AG09319 (cell line): ENCODE results near the gene CCDC71L.

ENCODE experiments used
- DNase-seq: peaks from one replicate; pipeline ENCODE4 v3.0.0-alpha.2; 2010; ENCODE audit warnings: low read depth; ENCODE audit errors: extremely low read depth
- TF ChIP-seq, protein P1 (sequence below): IDR thresholded peaks from 2 replicates; pipeline ENCODE4 v1.5.1; 2011; ENCODE audit warnings: low read depth, mild to moderate bottlenecking, inconsistent platforms, low read length, moderate library complexity

CCDC71L gene

DNA sequence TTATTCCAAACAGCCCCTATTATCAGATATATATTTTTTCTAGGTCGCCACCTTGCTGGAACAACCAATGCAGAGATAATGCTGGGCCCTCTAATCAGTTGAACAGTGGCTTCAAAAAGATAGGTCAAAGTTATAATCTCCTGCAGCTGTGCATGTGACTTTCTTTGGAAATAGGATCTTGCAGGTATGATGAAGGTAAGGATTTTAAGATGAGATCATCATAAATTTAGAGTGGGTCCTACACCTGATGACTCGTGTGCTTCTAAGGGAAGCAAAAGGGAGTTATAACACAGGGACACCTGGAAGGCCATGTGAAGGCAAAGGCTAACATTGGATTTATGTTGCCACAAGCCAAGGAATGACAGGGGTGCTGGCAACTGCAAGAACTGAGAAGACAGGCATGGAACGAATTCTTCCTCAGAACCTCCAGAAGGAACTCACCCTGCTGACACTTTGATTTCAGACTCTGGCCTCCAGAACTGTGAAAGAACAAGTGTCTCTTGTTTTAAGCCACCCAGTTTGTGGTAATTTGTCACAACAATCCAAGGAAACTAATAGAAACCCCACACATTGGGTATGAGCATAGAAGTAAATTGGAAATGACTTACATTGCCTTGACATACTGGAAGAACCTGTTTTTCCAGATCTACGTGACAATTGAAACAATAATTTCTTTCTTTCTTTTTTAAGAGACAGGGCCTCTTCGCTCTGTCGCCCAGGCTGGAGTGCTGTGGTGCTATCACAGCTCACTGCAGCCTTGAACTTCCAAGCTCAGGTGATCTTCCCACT lies 34.4 kb downstream of the CCDC71L start:
- TF ChIP-seq, protein P1, sequence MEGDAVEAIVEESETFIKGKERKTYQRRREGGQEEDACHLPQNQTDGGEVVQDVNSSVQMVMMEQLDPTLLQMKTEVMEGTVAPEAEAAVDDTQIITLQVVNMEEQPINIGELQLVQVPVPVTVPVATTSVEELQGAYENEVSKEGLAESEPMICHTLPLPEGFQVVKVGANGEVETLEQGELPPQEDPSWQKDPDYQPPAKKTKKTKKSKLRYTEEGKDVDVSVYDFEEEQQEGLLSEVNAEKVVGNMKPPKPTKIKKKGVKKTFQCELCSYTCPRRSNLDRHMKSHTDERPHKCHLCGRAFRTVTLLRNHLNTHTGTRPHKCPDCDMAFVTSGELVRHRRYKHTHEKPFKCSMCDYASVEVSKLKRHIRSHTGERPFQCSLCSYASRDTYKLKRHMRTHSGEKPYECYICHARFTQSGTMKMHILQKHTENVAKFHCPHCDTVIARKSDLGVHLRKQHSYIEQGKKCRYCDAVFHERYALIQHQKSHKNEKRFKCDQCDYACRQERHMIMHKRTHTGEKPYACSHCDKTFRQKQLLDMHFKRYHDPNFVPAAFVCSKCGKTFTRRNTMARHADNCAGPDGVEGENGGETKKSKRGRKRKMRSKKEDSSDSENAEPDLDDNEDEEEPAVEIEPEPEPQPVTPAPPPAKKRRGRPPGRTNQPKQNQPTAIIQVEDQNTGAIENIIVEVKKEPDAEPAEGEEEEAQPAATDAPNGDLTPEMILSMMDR, result no peak
- no peak for DNase-seq

DNA sequence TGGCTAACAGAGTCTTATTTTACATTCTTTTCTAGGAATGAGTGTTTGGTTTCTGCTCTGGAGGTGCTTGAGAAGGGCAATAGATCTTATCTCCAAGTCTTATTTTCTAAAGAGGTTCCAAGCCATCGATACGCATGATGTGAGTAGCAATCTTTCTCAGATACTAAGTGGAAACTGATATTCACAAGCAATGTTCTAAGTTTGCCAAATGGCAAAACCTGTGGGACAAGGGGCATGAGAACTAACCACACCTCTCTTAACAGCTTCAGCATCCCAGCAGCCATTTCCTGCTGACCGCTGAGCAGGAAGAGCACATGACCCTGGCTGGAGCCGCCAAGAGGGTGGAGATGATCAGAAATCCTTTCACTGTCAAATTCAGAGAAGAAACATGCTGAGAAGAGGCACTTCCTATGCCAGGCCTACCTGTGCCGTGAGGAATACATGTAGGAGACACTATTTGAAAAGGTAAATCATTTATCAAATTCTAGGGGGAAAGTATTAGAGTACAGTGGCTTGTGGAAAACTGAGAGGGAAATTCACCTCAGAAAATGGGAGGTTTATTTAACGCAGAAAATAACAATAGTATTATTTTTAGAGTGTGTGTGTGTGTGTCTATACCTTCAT lies 35.2 kb downstream of the CCDC71L start:
- no peak for DNase-seq
- TF ChIP-seq, protein P1, result no peak

DNA sequence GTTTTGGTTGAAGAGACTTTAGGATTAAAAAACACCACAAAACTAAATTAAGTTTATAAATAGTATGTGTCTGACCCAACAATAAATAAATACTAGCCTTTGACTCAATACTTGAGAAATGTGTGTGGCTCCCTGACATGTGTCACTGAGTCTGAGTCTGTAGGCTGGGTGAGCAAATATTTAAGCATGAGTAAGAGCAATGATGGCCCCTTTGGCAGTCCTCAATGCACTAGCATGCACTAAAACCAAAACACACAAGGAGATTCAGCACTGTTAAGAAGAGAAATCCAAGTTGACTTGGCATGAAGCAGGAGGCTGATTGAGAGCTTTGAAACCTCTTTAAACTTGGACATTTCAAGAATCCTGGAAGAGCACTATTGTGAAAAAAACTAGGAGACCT lies 37.1 kb downstream of the CCDC71L start:
- TF ChIP-seq, protein P1, result no peak
- peak; percentile 80 for DNase-seq

DNA sequence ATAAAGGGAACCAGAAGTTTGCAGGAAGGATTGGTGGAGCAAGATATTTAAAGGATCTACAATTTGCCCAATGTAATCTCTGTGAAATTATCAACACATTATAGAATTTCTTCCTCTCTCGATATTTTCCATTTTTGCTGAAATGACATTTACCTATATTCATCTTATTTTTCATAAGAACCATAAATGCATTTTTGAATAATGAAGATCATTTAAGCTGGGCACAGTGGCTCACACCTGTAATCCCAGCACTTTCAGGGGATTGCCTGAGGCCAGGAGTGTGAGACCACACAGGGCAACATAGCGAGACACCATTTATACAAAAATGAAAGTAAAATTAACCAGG lies 37.7 kb downstream of the CCDC71L start:
- TF ChIP-seq, protein P1, result no peak
- DNase-seq, result no peak

DNA sequence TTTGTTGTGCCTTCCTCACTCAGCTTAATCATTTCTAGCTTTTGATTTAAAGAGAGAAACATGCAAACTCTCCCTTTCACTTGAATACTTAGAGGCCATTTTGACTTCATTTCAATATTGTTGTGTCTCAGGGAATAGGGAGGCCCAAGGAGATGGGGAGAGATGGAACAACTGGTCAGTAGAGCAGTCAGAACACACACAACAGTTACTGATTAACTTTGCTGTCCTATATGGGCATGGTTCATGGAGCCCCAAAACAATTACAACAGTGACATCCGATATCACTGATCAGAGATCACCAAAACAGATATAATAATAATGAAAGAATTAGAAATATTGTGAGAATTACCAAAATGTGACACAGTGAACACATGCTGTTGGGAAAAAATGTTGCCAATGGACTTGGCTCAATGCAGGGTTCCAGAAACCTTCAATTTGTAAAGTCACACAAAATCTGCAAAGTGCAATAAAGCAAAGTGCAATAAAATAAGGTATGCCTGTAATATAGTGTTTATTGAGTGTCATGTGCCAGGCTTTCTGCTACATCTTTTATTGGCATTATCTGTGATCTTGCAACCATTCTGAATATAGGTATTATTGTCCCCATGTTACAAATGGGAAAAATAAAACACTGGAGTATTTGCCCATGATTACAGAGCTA lies 38.2 kb downstream of the CCDC71L start:
- DNase-seq, result no peak
- TF ChIP-seq, protein P1, result no peak

DNA sequence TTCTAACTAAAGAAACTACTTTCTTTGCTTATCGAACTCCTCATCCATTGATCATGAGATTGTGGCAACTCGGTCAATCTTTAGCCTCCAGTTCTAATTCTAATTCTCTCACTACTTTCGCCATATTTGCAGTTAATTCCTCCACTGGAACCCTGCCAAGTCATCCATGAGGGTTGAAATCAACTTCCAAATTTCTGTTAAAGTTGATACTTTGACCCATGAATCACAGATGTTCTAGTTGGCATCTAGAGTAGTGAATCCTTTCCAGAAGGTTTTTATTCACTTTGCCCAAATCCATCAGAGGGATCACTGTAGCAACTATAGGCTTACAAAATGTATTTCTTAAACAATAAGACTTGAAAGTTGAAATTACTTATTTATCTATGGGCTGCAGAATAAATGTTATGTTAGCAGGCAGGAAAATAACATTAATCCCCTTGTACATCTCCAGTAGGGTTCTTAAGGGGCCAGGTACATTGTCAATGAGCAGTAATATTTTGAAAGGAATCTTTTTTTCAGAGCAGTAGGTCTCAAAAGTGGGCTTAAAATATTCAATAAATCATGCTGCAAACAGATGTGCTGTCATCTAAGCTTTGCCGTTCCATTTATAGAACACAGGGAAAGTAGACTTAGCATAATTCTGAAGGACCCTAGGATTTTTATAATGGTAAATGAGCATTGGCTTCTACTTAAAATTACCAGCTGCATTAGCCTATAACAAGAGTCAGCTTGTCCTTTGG lies 39.4 kb downstream of the CCDC71L start:
- no peak for DNase-seq
- TF ChIP-seq, protein P1, result no peak
